Omental fat pad (tissue), 4 donors: Measurements from ENCODE around the gene HPN. TPM values are rescaled to one million over a fixed set of nuclear protein-coding genes. Genes with fewer than 3 reads are reported as not detected.

Experiments
- ATAC-seq: fragments of 150-250 bp; one replicate; pipeline ENCODE4 v1.9.1; 2016; ENCODE audit warnings: mild to moderate bottlenecking, moderate library complexity; ENCODE audit not compliant: low FRiP score
- DNase-seq: peaks from one replicate; pipeline ENCODE4 v3.0.0-alpha.2; 2019; ENCODE audit warnings: low spot score
- total RNA-seq, 4 donors: library from RNA; depleted of rRNA; stranded (reverse); fragments of >200 nt; gene quantifications; one replicate each; pipeline ENCODE4 v1.1.0, GENCODE V29; 2016
- TF ChIP-seq, protein P1 (sequence below), 3 donors: fragments of 450-650 bp; IDR thresholded peaks; one replicate each; pipeline ENCODE4 v1.5.1; 2016 to 2017; ENCODE audit warnings: antibody characterized with exemption in 3 of 3, mild to moderate bottlenecking in 3 of 3, moderate library complexity in 2 of 3

The HPN gene
- total RNA-seq, 4 donors from 2014 or later: 0.95 to 1.4 (median 1.2) TPM

DNA sequence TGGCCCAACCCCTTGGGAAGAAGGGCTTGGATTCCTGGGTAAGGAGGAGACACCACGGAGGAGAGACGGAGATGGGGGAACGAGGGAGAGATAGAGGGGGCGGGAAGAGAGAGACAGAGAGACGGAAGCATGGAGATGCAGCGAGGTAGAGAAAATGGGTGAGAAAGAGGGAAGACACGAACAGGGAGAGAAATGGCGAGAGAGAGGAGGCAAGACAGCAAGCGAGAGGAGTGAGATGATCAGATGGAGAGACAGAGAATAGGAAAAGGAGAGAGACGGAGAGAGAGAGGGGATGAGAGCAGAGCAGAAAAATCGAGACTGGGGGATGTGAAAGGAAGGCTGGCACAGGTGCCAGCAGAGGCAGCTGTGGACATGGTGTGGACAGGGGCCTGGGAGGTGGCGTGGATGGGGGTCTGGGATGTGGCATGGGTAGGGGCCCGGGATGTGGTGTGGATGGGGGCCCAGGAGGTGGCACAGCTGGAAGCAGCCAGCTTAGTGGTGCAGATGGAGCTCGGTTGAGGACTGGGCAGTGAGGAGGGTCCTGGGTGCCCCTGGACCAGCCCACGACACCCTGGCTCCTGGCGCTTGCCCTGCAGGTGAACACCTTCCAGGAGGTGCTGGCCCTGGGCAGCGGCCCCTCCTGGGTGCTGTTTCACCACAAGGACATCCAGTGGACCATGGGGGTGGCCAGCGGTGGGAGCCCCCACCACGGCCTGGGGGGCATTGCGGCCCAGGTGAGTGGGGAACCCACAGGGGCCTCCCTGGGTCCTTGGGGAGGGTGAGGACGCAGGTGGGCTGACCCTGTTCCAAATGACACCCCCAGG is 33.9 kb downstream of the HPN start:
- TF ChIP-seq, protein P1, sequence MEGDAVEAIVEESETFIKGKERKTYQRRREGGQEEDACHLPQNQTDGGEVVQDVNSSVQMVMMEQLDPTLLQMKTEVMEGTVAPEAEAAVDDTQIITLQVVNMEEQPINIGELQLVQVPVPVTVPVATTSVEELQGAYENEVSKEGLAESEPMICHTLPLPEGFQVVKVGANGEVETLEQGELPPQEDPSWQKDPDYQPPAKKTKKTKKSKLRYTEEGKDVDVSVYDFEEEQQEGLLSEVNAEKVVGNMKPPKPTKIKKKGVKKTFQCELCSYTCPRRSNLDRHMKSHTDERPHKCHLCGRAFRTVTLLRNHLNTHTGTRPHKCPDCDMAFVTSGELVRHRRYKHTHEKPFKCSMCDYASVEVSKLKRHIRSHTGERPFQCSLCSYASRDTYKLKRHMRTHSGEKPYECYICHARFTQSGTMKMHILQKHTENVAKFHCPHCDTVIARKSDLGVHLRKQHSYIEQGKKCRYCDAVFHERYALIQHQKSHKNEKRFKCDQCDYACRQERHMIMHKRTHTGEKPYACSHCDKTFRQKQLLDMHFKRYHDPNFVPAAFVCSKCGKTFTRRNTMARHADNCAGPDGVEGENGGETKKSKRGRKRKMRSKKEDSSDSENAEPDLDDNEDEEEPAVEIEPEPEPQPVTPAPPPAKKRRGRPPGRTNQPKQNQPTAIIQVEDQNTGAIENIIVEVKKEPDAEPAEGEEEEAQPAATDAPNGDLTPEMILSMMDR (IDR thresholded peaks at IDR 0.05): no peak
- DNase-seq: no peak
- ATAC-seq: no peak

DNA sequence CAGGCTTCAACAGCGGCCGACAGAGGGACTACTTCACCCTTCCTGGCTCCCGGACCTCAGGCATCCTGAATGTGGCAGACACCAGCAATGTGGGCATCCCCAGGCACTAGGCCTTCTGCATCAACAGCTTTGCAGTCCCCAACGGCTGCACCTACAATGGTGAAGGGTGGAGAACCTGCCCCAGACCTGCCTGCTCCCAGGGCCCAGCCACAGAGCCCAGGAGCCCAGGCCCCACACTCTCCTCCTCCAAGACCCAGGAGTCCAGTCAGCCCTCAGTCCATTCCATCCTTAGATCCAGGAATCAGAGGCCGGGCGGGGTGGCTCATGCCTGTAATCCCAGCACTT is 34.5 kb downstream of the HPN start:
- ATAC-seq: no peak
- TF ChIP-seq, protein P1 (IDR thresholded peaks at IDR 0.05): no peak
- no peak for DNase-seq

DNA sequence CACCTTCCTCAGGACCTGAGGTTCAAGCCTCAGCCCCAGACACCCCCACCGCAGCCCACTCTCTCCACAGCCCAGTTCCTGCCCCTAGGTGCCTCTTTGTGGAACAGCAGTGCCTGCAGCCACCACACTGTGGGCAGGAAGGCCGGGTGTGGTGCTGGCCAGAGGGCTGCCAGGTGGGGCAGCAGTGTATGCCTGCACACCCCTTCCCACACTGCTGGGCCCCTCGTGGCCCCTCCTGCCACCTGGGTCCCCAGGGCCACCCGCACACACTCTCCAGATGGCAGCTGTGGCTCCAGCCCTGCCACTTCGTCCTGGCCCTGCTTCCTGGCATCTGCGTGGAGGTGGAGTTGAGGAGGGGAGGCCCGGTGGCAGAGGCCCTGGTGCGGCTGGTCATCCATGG is 35.1 kb downstream of the HPN start:
- ATAC-seq (no peak), DNase-seq (no peak)
- TF ChIP-seq, protein P1 (IDR thresholded peaks at IDR 0.05): no peak

DNA sequence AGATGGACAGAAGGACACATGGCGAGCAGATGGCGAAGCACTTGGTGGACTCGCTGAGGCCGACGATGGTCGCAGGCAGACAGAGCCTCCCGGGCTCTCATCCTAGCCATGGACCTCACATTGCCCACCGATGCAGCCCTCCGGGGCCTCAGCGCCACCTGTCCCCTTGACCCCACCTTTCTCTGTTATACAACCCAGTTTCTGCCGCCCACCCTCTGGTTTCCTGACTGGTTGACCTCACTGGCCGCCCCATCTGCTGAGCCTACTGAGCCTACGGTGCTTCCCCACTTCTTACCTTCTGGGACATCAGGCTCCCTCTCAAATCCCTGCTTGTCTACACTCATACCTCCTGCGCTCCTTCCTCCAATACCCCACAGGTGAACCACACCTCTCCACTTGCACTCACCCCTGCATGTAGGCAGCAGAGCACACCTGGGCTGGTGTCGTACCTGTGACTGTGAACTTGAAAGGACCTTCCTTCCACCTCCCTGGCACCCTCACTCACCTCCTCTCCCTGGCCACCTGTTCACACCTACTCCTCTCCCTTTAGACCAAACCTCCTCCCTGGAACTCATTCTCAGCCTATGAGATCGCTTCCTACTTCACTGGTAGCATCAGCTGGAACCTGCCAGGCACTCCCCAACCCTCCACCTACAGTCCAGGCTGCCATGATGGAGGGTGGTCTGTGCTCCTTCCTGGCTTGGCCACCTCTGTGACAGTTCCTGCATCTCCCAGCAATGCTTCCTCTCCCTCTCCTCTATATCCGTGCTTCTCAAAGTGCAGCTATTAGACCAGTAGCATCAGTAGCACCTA is 36.1 kb downstream of the HPN start:
- DNase-seq (no peak), ATAC-seq (no peak)
- TF ChIP-seq, protein P1 (IDR thresholded peaks at IDR 0.05): no peak

DNA sequence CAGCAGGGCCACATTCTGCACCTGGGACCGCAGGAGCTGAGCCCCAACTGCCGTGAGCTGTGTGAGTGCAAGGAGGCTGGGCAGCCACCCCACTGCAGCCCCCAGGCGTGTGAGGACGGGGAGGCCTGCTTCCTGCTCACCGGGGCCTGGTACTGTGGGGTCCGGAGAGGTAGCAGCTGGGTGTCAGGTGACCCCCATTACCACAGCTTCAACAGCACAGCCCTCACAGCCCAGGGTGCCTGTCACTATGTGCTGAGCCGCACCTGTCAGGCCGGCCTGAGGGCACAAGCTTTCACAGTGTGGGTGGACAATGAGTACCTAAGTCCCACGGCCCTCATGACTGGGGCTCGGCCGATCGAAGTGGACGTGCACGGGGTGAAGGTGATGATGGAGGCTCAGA is 38.3 kb downstream of the HPN start:
- TF ChIP-seq, protein P1 (IDR thresholded peaks at IDR 0.05): no peak
- no peak for ATAC-seq
- no peak for DNase-seq

DNA sequence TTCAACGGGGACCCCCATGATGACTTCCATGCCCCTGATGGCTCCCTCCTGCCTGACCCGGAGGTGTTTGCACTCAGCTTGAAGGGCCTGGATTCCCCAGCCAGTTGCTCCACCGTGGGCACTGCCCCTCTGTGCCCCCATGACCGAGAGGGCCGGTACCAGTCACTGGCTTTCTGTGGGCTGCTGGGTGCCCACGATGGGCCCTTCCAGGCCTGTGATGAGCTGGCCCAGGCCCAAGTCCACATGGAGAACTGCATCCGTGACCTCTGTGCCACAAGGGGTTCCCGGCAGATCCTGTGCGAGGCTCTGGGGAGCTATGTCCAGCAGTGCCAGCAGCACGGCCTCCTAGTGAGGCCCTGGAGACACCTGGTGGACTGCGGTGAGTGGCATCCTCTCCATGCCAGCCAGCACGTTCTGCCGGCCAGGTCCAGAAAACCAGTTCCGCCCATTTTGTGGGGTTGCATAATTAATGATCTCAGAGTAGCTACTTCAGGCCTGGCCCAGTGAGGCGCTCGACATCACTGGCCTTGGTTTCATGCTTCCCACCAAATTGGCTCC is 39.2 kb downstream of the HPN start:
- no peak for ATAC-seq
- TF ChIP-seq, protein P1 (IDR thresholded peaks at IDR 0.05): no peak
- DNase-seq: no peak
